GM18951 (cell line): Measurements from ENCODE around the gene ACP6.

Source experiments
- POLR2A ChIP-seq: IDR thresholded peaks from 4 replicates; pipeline ENCODE4 v1.6.1; 2011; ENCODE audit warnings: mild to moderate bottlenecking; ENCODE audit not compliant: insufficient read length, insufficient read depth; ENCODE audit errors: extremely low read depth
- in situ Hi-C: fragments of 300-500 bp; cut with MboI; formaldehyde crosslinking; loops from one replicate; pipeline ENCODE4 v1.12.0; 2022; ENCODE audit warnings: low sequenced_read_pairs, mixed read lengths, inconsistent platforms; ENCODE audit not compliant: unreplicated experiment

ACP6 gene

GRCh38 chr1:147676311-147677085 is 6.2 kb upstream of the ACP6 start:
- in situ Hi-C loops = no loop called here

GRCh38 chr1:147673816-147674215 is 3.5 kb upstream of the ACP6 start:
- no peak for TF ChIP-seq POLR2A
- in situ Hi-C loops = no loop called here

More at GRCh38 chr1:147676311-147677085, 6.2 kb upstream of the ACP6 start:
- TF ChIP-seq POLR2A = no peak

GRCh38 chr1:147673406-147673805 is 3.1 kb upstream of the ACP6 start:
- TF ChIP-seq POLR2A = no peak
- in situ Hi-C loops = no loop called here

- in situ Hi-C loops = no loop called here
- no peak for TF ChIP-seq POLR2A
Observed at GRCh38 chr1:147669469-147670318, 630 bp downstream of the ACP6 start.

GRCh38 chr1:147665521-147665920 is 4.8 kb downstream of the ACP6 start:
- in situ Hi-C loops = no loop called here

GRCh38 chr1:147664206-147664605 is 6.1 kb downstream of the ACP6 start:
- in situ Hi-C loops = no loop called here
- TF ChIP-seq POLR2A = no peak

More at GRCh38 chr1:147665521-147665920, 4.8 kb downstream of the ACP6 start:
- TF ChIP-seq POLR2A = no peak

GRCh38 chr1:147654511-147654910 is 15.8 kb downstream of the ACP6 start:
- no peak for TF ChIP-seq POLR2A
- in situ Hi-C loops = no loop called here

GRCh38 chr1:147652306-147652705 is 18.0 kb downstream of the ACP6 start:
- no peak for TF ChIP-seq POLR2A
- in situ Hi-C loops = no loop called here

- in situ Hi-C loops = no loop called here
- TF ChIP-seq POLR2A = no peak
Observed at GRCh38 chr1:147651466-147651865, 18.9 kb downstream of the ACP6 start.

- TF ChIP-seq POLR2A = no peak
- in situ Hi-C loops = no loop called here
Observed at GRCh38 chr1:147648933-147649332, 21.4 kb downstream of the ACP6 start.

- TF ChIP-seq POLR2A = no peak
- in situ Hi-C loops = no loop called here
Observed at GRCh38 chr1:147647796-147648633, 22.3 kb downstream of the ACP6 start.

- in situ Hi-C loops = no loop called here
- no peak for TF ChIP-seq POLR2A
Observed at GRCh38 chr1:147643974-147644373, 26.4 kb downstream of the ACP6 start.
